ENCODE results near the gene ERBB4.

Gene ERBB4

GRCh38 chr2:211458974-211459373 is 1079.6 kb downstream of the ERBB4 start:
- no peak for TF ChIP-seq CTCF (conservative IDR thresholded peaks at IDR 0.05; ENCODE audit: low read depth, low read length)
- H3K4me3 ChIP-seq (ENCODE audit: low read depth, low read length) = no peak overlapping the region
- DNase-seq (ENCODE audit: low read depth) = no peak

GRCh38 chr2:211457325-211457724 is 1081.3 kb downstream of the ERBB4 start:
- no peak for TF ChIP-seq CTCF (conservative IDR thresholded peaks at IDR 0.05; ENCODE audit: low read depth, low read length)
- no peak overlapping the region for H3K4me3 ChIP-seq (ENCODE audit: low read depth, low read length)
- DNase-seq (ENCODE audit: low read depth) = no peak

GRCh38 chr2:211455216-211455841 is 1083.3 kb downstream of the ERBB4 start:
- H3K4me3 ChIP-seq (ENCODE audit: low read depth, low read length) = no peak overlapping the region

GRCh38 chr2:211454679-211455078 is 1083.9 kb downstream of the ERBB4 start:
- no peak for DNase-seq (ENCODE audit: low read depth)
- no peak overlapping the region for H3K4me3 ChIP-seq (ENCODE audit: low read depth, low read length)
- TF ChIP-seq CTCF (conservative IDR thresholded peaks at IDR 0.05; ENCODE audit: low read depth, low read length) = no peak

More at GRCh38 chr2:211455216-211455841, 1083.3 kb downstream of the ERBB4 start:
- TF ChIP-seq CTCF (conservative IDR thresholded peaks at IDR 0.05; ENCODE audit: low read depth, low read length) = peak; percentile 96
- peak; percentile 66 for DNase-seq (ENCODE audit: low read depth)

- no peak for TF ChIP-seq CTCF (conservative IDR thresholded peaks at IDR 0.05; ENCODE audit: low read depth, low read length)
- no peak overlapping the region for H3K4me3 ChIP-seq (ENCODE audit: low read depth, low read length)
- no peak for DNase-seq (ENCODE audit: low read depth)
Observed at GRCh38 chr2:211453311-211453887, 1085.2 kb downstream of the ERBB4 start.

GRCh38 chr2:211451642-211452041 is 1087.0 kb downstream of the ERBB4 start:
- TF ChIP-seq CTCF (conservative IDR thresholded peaks at IDR 0.05; ENCODE audit: low read depth, low read length) = no peak
- no peak for DNase-seq (ENCODE audit: low read depth)
- H3K4me3 ChIP-seq (ENCODE audit: low read depth, low read length) = no peak overlapping the region

GRCh38 chr2:211449819-211450218 is 1088.8 kb downstream of the ERBB4 start:
- H3K4me3 ChIP-seq (ENCODE audit: low read depth, low read length) = no peak overlapping the region
- no peak for DNase-seq (ENCODE audit: low read depth)
- no peak for TF ChIP-seq CTCF (conservative IDR thresholded peaks at IDR 0.05; ENCODE audit: low read depth, low read length)

All from choroid plexus epithelial cell (primary cell).